ENCODE measurements around the gene VSIG2. TPM values are rescaled to one million over a fixed set of nuclear protein-coding genes. Genes with fewer than 3 reads are reported as not detected.

Gene VSIG2
- polyA plus RNA-seq, 4 donors = 0.60 to 17.5 (median 9.6) TPM

DNA sequence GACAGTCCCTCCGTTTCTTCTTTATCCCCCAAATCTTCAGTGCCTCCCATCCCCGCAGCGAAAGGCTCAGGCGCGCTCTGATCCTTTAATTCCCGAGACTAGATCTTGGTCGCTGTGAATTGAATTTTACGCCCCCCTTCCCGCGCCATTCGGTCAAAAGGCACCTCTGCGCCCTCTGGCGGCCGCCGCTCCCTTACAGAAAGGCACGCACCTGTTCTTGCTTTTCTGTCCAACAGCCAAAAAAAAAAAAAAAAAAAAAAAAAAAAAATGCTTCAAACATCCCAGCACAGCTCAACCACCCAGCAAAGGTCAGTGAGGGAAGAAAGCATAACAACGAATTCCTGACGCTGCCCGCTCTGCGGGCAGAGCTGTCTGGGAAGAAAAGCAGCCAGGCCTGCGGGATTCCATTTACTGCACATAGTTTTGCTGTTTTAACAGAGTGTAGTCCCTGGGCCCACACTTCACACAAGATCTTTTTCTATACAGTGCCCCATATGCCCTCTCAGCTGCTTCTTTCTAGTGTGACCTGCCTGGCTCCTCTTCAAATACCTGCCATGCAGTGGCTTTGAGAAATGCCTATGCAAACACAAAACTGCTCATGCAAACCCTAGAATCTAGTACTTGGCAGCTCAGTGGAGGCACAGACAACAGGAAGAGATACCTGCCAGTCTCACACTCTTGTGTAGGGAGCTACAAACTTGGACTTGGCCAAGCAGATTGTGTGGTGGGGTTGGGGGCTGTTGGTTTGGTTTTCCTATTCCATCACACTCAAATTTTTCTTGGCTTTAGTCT lies 11.3 kb upstream of the VSIG2 start:
- no peak for DNase-seq (ENCODE audit: low read depth in 4 of 4, low spot score in 3 of 4)

DNA sequence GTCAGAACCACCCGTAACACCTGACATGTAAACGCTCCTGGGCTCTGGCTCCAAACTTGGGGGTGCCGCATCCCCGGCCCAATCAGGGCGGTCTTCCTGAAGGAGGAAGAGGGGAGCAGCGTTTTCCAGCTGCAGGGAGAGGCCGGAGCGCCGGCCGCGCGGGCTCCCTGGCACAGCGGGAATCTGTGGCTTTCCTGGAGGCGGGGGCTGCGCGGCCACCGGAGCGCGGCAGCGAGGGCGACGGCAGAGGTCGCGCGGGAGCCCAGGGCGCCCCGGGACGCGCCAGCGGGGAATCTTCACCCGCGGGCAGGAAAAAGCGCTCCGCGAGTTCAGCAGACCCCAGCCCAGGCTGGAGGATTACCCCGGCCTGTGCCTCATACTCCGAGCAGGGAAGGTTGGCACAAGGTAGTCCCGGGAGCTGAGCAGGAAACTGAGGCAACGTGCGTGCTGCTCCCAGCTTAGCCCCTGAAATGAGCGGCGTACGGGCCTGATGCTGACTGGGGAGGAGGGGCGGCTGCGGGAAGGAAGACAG lies 10.6 kb upstream of the VSIG2 start:
- no peak for DNase-seq (ENCODE audit: low read depth in 4 of 4, low spot score in 3 of 4)

GRCh38 chr11:124762105-124762623 lies 10.1 kb upstream of the VSIG2 start, which contains the start of gene ESAM:
TSS of gene ESAM (minus strand) at chr11:124762290. CDS start at chr11:124762154, 136 bp downstream.
- DNase-seq (ENCODE audit: low read depth in 4 of 4, low spot score in 3 of 4) = no peak

- no peak for DNase-seq (ENCODE audit: low read depth in 4 of 4, low spot score in 3 of 4)
Measured at GRCh38 chr11:124761301-124762104, 9.4 kb upstream of the VSIG2 start.

- no peak for DNase-seq (ENCODE audit: low read depth in 4 of 4, low spot score in 3 of 4)
Measured at GRCh38 chr11:124760806-124761205, 8.8 kb upstream of the VSIG2 start.

- no peak for DNase-seq (ENCODE audit: low read depth in 4 of 4, low spot score in 3 of 4)
Measured at GRCh38 chr11:124760205-124760652, 8.2 kb upstream of the VSIG2 start.

GRCh38 chr11:124759266-124760204 lies 7.5 kb upstream of the VSIG2 start:
- DNase-seq (ENCODE audit: low read depth in 4 of 4, low spot score in 3 of 4) = no peak

GRCh38 chr11:124758355-124759265 lies 6.6 kb upstream of the VSIG2 start:
- DNase-seq (ENCODE audit: low read depth in 4 of 4, low spot score in 3 of 4) = no peak

DNA sequence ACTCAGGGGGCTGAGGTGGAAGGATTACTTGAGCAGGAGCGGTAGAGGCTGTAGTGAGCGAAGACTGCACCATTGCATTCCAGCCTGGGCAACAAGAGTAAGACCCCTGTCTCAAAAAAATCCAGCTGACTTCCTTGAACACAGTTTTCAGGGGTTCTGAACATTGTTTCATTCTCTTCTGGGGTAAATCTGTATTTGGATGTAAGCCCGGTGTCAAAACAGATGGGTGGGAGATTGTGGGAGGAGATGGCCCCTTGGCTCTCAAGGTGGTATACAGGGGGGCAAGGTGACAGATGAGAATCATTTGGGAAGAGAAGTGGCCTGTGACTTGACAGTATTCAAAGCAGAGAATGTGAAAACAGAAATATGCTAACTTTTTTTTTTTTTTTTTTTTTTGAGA lies 5.3 kb upstream of the VSIG2 start:
- DNase-seq (ENCODE audit: low read depth in 4 of 4, low spot score in 3 of 4) = no peak

GRCh38 chr11:124756753-124757227 lies 4.7 kb upstream of the VSIG2 start:
- DNase-seq (ENCODE audit: low read depth in 4 of 4, low spot score in 3 of 4) = no peak

- DNase-seq (ENCODE audit: low read depth in 4 of 4, low spot score in 3 of 4) = no peak
Measured at GRCh38 chr11:124756033-124756752, 4.1 kb upstream of the VSIG2 start.

DNA sequence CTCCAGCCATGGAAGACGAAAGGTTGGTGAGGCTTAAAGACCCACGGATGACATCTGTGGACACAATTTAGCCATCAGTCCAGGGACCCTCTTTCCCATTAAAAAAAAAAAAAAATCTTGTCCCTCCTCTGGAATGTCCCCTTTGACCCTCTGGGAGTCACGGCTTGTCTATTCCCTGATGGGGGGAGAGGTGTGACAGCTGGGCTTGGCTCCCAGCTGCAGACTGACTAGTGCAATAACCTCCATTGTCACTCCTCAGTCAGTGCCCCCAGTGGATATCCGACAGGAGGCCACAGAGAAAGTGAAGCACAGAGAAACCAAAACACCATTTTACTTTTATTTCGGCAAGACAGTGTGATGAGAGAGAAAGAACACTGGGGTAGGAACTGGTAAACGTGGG lies 2.7 kb upstream of the VSIG2 start:
- no peak for DNase-seq (ENCODE audit: low read depth in 4 of 4, low spot score in 3 of 4)

GRCh38 chr11:124754309-124754708 lies 2.3 kb upstream of the VSIG2 start:
- no peak for DNase-seq (ENCODE audit: low read depth in 4 of 4, low spot score in 3 of 4)

DNA sequence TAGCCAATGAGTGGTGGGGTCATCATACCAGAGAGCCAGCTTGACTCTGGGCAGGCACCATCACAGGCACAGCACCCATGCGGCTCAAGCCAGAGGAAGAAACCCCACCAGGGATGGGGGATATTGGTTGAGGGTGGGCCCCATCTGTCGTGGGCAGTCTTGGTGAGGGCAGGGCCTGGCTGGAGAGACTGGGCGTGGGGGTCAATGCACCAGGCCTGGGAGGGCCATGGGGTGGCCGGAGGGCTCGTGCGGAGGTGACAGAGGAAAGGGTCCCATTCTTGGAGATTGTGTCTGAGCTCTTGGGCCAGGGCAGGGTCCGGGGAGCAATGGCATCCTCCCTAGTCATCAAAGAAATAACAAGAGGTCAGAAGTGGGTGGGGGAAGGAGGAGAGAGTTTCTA lies 1.6 kb upstream of the VSIG2 start:
- no peak for DNase-seq (ENCODE audit: low read depth in 4 of 4, low spot score in 3 of 4)

GRCh38 chr11:124753205-124753604 lies 1.1 kb upstream of the VSIG2 start:
- DNase-seq (ENCODE audit: low read depth in 4 of 4, low spot score in 3 of 4) = no peak

DNA sequence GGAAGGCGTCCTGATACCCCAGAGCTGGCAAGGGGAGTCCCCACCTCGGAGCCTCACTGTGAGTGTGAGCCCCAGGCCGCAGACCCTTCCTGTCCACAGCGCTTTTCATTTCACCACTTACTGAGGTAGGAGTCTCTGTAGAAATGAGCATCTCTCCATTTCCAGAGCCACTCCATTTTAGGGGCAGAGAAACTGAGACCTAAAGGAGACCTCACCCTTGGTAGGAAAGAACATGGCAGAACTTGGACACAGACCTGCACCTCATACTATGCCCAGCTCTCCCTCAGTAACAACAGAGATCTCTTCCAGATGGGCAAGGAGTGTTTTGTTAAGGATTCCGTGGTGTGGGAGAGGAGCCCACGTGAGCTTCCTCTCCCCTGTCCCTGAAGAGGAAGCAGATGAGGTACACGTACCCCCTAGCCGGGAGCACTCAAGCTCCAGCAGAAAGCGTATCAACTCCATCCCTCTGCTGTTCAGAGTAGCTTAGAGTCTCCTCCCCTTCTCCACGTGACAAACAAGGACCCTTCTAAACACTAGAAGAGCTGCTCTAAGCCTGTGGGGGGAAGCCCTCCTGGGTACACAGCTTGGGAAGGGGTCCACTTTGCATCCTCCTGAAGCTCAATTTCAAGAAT lies 532 bp upstream of the VSIG2 start:
- no peak for DNase-seq (ENCODE audit: low read depth in 4 of 4, low spot score in 3 of 4)

- DNase-seq (ENCODE audit: low read depth in 4 of 4, low spot score in 3 of 4) = no peak
Measured at GRCh38 chr11:124751391-124751740, 689 bp downstream of the VSIG2 start.

DNA sequence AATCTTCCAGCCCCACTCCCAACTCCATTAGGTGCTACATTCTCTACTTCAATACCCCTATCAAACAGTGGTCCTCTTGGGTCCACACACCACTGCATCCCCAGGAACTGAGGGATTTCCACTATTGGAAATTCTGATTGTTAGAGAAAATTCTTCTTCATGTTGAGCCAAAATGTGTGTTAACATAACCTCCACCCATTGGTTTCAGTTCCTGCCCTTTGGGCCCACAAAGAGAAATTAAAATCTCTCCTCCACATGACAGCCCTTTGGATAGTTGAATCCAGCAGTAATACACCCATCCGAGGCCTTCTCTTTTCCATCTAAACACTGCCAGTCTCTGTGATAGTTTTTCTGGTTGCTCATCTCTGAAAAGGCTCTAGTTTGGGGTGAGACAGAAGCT lies 2.1 kb downstream of the VSIG2 start:
- DNase-seq (ENCODE audit: low read depth in 4 of 4, low spot score in 3 of 4) = no peak
